ENCODE measurements around the gene USF3. TPM values are rescaled to one million over a fixed set of nuclear protein-coding genes. Genes with fewer than 3 reads are reported as not detected.

USF3 gene
- total RNA-seq, 4 donors from 2014 or later, result 31.3 to 51.2 (median 34.0) TPM

DNA sequence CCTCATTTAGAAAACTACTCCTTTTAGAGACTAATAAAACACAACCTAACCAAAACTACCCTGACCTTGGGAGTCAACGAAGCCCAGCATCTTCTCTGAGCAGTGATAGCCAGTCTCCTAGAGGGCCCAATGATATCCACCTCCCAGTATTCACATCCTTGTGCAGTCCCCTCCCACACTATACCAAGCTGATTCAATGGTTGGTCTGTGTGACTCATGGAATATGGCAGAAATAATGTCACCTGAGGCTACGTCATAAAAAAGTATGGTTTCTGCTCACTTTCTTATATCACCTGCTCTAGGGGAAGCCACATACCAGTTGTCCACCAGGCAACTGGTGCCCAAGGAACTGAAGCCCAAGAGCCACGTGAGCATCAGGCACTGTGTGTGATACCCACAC, 21.4 kb upstream of the USF3 start:
- TF ChIP-seq, protein P1, sequence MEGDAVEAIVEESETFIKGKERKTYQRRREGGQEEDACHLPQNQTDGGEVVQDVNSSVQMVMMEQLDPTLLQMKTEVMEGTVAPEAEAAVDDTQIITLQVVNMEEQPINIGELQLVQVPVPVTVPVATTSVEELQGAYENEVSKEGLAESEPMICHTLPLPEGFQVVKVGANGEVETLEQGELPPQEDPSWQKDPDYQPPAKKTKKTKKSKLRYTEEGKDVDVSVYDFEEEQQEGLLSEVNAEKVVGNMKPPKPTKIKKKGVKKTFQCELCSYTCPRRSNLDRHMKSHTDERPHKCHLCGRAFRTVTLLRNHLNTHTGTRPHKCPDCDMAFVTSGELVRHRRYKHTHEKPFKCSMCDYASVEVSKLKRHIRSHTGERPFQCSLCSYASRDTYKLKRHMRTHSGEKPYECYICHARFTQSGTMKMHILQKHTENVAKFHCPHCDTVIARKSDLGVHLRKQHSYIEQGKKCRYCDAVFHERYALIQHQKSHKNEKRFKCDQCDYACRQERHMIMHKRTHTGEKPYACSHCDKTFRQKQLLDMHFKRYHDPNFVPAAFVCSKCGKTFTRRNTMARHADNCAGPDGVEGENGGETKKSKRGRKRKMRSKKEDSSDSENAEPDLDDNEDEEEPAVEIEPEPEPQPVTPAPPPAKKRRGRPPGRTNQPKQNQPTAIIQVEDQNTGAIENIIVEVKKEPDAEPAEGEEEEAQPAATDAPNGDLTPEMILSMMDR (IDR thresholded peaks at IDR 0.05; ENCODE audit: low read depth), result no peak

DNA sequence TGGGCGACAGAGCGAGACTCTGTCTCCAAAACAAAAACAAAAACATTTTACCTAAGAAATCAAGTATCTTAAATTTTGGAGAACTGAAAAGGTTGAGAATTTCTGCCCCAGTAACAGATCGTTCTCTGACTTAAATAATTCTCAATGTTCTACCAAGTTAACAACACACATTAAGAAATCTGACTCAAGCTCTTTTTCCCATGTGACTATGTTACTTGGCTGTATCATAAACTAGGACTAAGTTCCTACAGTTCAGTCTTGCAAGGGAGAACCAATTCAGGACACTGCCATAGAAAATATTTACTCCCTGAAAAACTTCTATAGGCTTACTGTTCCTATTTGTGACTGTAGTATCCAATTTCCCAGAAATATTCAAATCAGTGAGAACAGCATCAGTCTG, 20.9 kb upstream of the USF3 start:
- TF ChIP-seq, protein P1 (IDR thresholded peaks at IDR 0.05; ENCODE audit: low read depth), result no peak

GRCh38 chr3:113714702-113715101, 18.3 kb upstream of the USF3 start:
- TF ChIP-seq, protein P1 (IDR thresholded peaks at IDR 0.05; ENCODE audit: low read depth), result no peak

DNA sequence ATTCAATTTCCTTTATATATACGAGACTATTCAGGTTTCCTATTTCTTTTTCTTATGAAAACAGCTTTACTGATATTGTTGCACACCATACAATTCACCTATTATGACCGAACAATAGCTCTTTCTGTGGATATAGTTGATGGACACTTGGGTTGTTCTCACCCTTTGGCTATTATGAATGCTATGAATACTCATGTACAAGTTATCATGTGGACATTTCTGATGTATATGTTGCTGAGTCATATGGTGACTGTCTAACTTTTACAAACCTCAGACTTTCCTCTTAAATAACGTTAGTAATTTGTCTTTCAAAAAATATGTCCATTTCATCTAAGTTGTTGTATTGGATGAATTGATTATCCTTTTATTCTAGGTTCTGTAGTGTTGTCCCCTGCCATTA, 15.7 kb upstream of the USF3 start:
- TF ChIP-seq, protein P1 (IDR thresholded peaks at IDR 0.05; ENCODE audit: low read depth), result no peak

- TF ChIP-seq, protein P1 (IDR thresholded peaks at IDR 0.05; ENCODE audit: low read depth), result no peak
Measured at GRCh38 chr3:113707835-113708234, 11.4 kb upstream of the USF3 start.

GRCh38 chr3:113698956-113699355, 2.5 kb upstream of the USF3 start:
- TF ChIP-seq, protein P1 (IDR thresholded peaks at IDR 0.05; ENCODE audit: low read depth), result no peak

- TF ChIP-seq, protein P1 (IDR thresholded peaks at IDR 0.05; ENCODE audit: low read depth), result no peak
Measured at GRCh38 chr3:113698213-113698742, 1.8 kb upstream of the USF3 start.
